Activated CD4-positive, CD25-positive, alpha-beta regulatory T cell treated with anti-CD3 and anti-CD28 coated beads, Interleukin-2, amount 50 U/mL, for 72 hours (primary cell): Measurements from ENCODE around the gene PLK1.
"Not testable (repeated sequence)": the region's sequence is repeated elsewhere in the genome, so short reads cannot be mapped to it uniquely, and the experiment has no call there.

ENCODE experiments used
- DNase-seq: peaks from one replicate; pipeline ENCODE4 v3.0.0; 2021

PLK1 gene

DNA sequence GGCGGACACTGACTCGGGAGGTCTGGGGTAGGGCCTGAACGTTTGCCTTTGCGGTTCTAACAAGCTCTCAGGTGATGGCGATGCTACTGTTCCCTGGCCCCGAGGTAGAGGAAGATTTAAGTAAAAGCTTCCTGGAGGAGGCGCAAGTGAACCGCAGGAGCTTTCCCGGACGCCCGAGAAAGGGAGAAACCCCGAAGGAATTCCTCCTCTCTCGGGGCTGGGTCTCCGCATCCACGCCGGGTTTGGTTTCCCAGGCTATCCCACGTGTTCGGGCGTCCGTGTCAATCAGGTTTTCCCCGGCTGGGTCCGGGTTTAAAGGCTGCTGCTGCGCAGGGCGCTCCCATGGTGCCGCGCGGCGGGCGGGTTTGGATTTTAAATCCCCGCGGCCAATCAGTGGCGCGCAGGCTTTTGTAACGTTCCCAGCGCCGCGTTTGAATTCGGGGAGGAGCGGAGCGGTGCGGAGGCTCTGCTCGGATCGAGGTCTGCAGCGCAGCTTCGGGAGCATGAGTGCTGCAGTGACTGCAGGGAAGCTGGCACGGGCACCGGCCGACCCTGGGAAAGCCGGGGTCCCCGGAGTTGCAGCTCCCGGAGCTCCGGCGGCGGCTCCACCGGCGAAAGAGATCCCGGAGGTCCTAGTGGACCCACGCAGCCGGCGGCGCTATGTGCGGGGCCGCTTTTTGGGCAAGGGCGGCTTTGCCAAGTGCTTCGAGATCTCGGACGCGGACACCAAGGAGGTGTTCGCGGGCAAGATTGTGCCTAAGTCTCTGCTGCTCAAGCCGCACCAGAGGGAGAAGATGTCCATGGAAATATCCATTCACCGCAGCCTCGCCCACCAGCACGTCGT lies at the start of gene PLK1:
PLK1 (plus strand) TSS at position 460 of the 844 bp plus-strand sequence; CDS start at position 504, 44 bp downstream.
- DNase-seq = peak; percentile 70

DNA sequence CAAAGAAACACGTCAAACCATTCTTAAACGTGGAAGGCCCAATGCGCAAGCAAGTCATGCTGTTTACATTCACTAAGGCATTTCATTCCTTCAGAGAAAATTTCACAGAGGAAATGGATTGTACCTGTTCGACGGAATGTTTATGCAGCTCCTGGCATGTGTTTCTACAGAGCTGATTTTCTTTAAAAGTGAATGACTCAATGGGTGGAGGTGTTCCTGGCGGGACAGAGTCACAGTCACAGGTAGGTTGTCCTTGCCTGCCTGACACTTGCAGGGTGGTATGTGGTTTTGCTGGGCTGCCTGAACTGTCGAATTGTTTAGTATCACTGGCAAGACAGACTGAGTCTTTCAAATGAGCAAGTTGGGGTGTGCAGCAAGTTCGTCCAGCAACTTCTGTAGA lies 49.2 kb upstream of the PLK1 start:
- DNase-seq = no peak

- DNase-seq = not testable (repeated sequence)
These were observed 46.8 kb upstream of the PLK1 start for GRCh38 chr16:23631874-23632273.

- DNase-seq = no peak
These were observed 44.1 kb upstream of the PLK1 start for GRCh38 chr16:23634461-23635036.

DNA sequence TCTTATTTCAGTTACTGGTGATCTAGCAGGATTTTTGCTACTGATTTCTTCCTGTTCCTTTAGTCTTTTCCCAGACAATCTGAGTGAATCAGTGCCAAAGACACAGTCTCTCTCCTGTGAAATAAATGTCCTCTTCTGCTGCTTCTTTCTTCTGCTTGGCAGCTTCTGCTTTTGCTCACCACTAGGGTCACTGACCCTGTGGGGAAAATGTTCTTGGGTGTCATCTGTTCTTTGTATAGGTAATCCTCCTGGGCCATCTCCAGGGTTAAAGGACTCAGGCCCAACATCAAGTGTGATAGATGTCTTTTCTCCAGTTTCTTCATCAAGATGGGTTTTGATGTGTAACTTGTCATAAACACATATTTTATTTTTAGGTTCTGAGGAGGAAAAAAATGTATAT lies 42.7 kb upstream of the PLK1 start:
- DNase-seq = no peak

DNA sequence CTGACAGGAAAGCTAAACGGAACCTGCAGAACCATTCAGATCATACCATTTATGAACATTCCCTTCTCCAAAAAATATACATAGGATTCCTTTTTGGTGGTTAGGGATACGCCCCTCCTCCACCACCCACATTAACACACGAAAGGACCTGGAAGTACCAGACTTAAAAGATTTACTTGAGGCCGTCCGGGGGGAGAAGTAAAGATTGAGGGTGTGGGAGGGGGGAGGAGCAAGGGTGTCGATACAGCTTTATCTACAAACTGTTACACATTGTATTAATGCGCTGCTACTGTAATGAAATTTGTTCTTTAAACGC lies 38.1 kb upstream of the PLK1 start:
- no peak for DNase-seq

DNA sequence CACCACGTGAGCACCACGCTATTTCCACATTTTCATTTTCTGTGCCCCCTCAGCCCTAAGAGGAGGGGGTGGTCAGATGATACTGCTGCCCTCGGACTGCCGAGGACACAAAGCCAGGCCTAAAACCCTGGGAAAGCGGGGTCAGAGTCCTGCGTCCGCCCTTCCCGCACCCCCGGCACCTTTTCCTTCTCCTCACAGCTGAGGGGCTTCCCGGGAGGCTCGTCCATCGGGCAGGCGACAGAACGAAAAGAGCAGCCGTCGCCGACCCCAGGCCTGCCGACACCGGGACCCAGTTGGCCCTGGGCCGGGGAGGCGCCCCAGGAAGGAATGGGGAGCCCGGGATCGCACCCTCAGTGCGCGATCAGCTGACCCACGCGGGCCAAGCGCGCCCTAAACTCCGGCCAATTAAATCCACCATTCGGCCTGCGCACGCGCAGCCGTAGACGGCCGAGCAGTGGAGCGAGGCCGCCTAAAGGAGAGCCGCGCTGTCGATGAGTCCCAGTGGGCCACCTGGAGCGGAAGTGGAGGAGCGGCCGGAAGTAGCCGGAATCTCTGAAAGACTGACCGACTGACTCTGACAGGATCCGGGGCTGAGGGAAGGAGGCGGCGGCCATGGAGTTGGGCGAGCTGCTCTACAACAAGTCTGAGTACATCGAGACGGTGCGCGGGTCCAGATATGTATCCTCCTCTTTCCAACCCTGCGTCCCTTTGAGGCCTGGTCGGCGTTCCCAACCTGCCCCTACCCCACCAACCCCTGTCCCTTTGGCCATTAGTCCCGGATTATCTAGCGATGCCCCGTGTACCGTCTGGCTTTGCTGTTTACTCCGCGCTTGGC lies 37.5 kb upstream of the PLK1 start, which contains the start of the genes DCTN5 and PALB2:
DCTN5 (plus strand) TSS at position 536 of the 835 bp plus-strand sequence; CDS start at position 613, 77 bp downstream.
PALB2 (minus strand) TSS at position 380 of the 835 bp plus-strand sequence; CDS start at position 227, 153 bp downstream.
- DNase-seq = peak; percentile 84

- DNase-seq = no peak
These were observed 36.4 kb upstream of the PLK1 start for GRCh38 chr16:23642246-23642774.

DNA sequence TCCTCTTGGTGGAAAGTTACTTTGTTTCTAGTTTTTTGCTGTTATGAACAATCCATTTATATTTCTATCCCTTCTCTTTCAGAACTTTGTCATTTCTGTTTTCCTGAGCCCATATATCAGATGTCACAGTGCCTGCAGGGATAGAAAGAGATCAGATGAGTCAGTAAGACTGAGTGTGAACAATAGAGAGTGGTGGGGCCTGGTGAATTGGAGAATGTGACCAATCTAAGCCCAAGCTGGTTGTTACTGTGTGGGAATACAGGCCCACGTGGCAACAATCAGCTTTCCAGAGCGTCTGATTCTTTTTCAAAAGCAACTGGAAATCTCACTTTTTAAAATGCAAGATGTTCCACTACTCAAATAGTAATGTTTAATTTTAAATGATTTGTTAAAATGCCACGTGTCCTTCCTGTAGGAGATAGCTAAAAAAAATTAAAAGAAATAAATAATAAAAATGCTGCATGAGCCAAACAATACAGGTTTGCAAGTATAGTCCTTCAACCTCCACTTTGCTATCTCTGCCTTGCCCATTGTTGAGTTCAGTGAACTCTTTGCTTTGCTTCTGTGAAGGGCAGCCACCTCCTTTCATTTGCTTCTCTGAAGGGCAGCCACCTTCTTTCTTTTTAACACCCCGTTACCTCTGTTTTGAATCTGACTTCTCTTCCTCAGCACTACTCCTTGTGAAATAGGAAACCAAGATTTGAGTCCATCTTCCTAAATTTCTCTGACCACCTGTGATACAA lies 27.8 kb upstream of the PLK1 start:
- DNase-seq = no peak

DNA sequence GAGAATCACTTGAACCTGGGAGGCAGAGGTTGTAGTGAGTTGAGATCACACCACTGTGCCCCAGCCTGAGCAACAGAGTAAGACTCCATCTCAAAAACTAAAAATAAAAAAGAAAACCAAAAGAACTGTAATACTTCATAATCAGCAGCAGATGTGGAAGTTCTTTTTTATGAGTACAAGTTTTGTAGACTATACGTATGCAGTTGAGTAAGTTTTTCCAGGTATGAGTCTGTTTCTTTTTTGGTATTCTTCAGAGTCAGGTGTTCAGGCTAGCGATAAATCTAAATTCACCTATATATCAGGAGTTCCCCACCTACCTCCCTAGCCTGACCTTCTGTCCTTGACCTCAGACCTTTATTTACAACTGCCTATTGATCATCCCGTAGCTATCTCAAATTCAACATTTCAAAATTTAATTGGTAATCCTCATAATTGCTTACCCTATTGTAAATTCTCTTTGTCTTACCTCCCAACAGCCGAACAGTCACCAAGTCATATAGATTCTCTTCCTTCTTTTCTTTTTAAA lies 26.7 kb upstream of the PLK1 start:
- no peak for DNase-seq

GRCh38 chr16:23663918-23664317 lies 14.8 kb upstream of the PLK1 start:
- no peak for DNase-seq

GRCh38 chr16:23666571-23667354 lies 11.9 kb upstream of the PLK1 start:
- DNase-seq = no peak

GRCh38 chr16:23667355-23667659 lies 11.4 kb upstream of the PLK1 start:
- DNase-seq = no peak

- no peak for DNase-seq
These were observed 10.5 kb upstream of the PLK1 start for GRCh38 chr16:23668225-23668624.

GRCh38 chr16:23668873-23669272 lies 9.8 kb upstream of the PLK1 start:
- DNase-seq = no peak

- peak; percentile 37 for DNase-seq
These were observed 8.4 kb upstream of the PLK1 start for GRCh38 chr16:23670137-23670776.

- no peak for DNase-seq
These were observed 4.6 kb upstream of the PLK1 start for GRCh38 chr16:23673971-23674614.

DNA sequence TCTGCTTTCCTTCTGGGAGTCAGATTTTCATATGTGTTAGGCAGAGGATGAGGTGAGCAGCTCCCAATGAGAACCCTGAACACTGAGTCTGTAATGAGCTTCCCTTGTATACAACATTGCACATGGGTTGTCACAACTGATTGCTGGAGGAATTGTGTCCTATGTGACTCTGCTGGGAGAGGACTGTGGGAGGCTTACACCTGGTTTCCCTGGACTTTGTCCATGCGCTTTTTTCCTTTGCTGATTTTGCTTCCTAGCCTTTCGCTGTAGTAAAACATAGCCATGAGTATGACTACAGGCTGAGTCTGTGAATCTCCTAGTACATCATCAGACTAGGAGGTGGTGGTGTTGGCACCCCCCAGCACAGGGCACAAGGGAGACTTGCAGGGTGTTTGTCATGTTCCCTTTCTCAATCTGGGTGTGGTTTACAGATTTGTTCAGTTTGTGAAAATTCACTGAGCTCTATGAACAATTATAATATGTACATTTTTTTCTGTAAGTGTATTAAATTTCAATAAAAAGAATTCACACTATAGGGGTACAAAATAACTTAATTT lies 1.7 kb upstream of the PLK1 start:
- DNase-seq = no peak

- DNase-seq = no peak
These were observed 741 bp downstream of the PLK1 start for GRCh38 chr16:23679274-23679985.

DNA sequence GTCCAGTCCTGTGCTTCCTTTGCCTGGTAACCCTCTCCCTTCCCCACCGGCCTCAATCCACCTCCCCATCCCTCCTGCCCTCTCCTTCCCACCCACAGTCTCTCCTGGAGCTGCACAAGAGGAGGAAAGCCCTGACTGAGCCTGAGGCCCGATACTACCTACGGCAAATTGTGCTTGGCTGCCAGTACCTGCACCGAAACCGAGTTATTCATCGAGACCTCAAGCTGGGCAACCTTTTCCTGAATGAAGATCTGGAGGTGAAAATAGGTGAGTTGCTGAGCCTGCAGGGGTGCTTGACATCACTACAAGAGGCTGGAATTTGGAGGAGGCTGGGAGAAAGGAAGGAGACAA lies 1.3 kb downstream of the PLK1 start:
- DNase-seq = no peak
